Left lung (tissue), 10 donors: Measurements from ENCODE around the gene FHIT. TPM values are rescaled to one million over a fixed set of nuclear protein-coding genes. Genes with fewer than 3 reads are reported as not detected.
A peak's percentile ranks its signal among the peaks of the same experiment; 100 is the strongest.

Source experiments
- ATAC-seq: fragments of 200-7000 bp; cut with Tn5 transposase; one replicate; pipeline ENCODE4 v1.9.1; 2020; ENCODE audit warnings: moderate library complexity
- DNase-seq, 4 donors: peaks; one replicate each; pipeline ENCODE4 v3.0.0-alpha.2; 2013 to 2020
- H3K27ac ChIP-seq, 2 donors: fragments of 200-600 bp; sonication (generic) in 1 of 2; one replicate each; pipeline versions ENCODE4 v1.5.0 to v1.8.0; 2020 to 2021
- H3K27me3 ChIP-seq, 2 donors: fragments of 200-600 bp; sonication (generic) in 1 of 2; one replicate each; pipeline versions ENCODE4 v1.5.0 to v1.8.0; 2020 to 2021
- H3K36me3 ChIP-seq, 2 donors: fragments of 200-600 bp; sonication (generic) in 1 of 2; one replicate each; pipeline versions ENCODE4 v1.5.0 to v1.8.0; 2020 to 2021
- H3K4me1 ChIP-seq, 2 donors: fragments of 200-600 bp; one replicate each; pipeline ENCODE4 v1.8.0; 2021
- H3K4me3 ChIP-seq, 2 donors: fragments of 200-600 bp; sonication (generic) in 1 of 2; one replicate each; pipeline versions ENCODE4 v1.5.0 to v1.8.0; 2020 to 2021; ENCODE audit warnings: mild to moderate bottlenecking in 1 of 2
- H3K9me3 ChIP-seq, 2 donors: fragments of 200-600 bp; sonication (generic) in 1 of 2; one replicate each; pipeline versions ENCODE4 v1.5.0 to v1.8.0; 2020 to 2021
- CTCF ChIP-seq, 2 donors: fragments of 200-600 bp; sonication (generic) in 1 of 2; IDR thresholded peaks; one replicate each; pipeline versions ENCODE4 v1.5.0 to v1.8.0; 2021; ENCODE audit warnings: antibody characterized with exemption in 2 of 2
- intact Hi-C, 2 donors: fragments of 100-400 bp; cut with DNase I; formaldehyde crosslinking; loops; one replicate each; pipeline versions ENCODE4 v1.11.2 to v1.14.2; 2022
- polyA plus RNA-seq, 6 donors: library from polyadenylated mRNA; unstranded; fragments of 120-200 nt; gene quantifications; one replicate each; pipeline ENCODE4 v1.2.1, GENCODE V29; 2013; ENCODE audit not compliant: insufficient read length in 6 of 6
- total RNA-seq, 2 donors: library from RNA; stranded (reverse); fragmentation: NEBNext Ultra II Directional; extraction: Animal tissue kit (Norgen Biotek cat#: 25700); gene quantifications; one replicate each; pipeline ENCODE4 v1.2.1, GENCODE V29; 2021
- donor health status: DM: no; HTN: yes; CAD: no.
- donor health status: DM: no; HTN: no; CAD: no.

Gene FHIT
- total and polyA plus RNA-seq, 8 donors, result 8.5 to 16.3 (median 9.7) TPM

GRCh38 chr3:60517134-60517533 lies 734.1 kb downstream of the FHIT start:
- Histone ChIP-seq H3K4me3 (no peak overlapping the region), H3K9me3 (no peaks in the 10 kb centered on the region), H3K27me3 (no peaks in the 10 kb centered on the region), H3K36me3 (no peaks in the 10 kb centered on the region), H3K4me1 (no peaks in the 10 kb centered on the region), H3K27ac (no peak overlapping the region)
- DNase-seq (no peak), ATAC-seq (no peak)
- intact Hi-C loops, result no loop called here
- TF ChIP-seq CTCF (IDR thresholded peaks at IDR 0.05), result no peak

- no peak overlapping the region for H3K27ac ChIP-seq
- H3K9me3 ChIP-seq, result no peaks in the 10 kb centered on the region
- intact Hi-C loops, result no loop called here
- no peak for TF ChIP-seq CTCF (IDR thresholded peaks at IDR 0.05)
- H3K27me3 ChIP-seq, result no peaks in the 10 kb centered on the region
- peak in 1 of 4 donors; percentile 8 for DNase-seq
- no peaks in the 10 kb centered on the region for H3K4me1 ChIP-seq
- no peak for ATAC-seq
- no peak overlapping the region for H3K4me3 ChIP-seq
- no peaks in the 10 kb centered on the region for H3K36me3 ChIP-seq
Observed at GRCh38 chr3:60514866-60515265, 736.4 kb downstream of the FHIT start.

DNA sequence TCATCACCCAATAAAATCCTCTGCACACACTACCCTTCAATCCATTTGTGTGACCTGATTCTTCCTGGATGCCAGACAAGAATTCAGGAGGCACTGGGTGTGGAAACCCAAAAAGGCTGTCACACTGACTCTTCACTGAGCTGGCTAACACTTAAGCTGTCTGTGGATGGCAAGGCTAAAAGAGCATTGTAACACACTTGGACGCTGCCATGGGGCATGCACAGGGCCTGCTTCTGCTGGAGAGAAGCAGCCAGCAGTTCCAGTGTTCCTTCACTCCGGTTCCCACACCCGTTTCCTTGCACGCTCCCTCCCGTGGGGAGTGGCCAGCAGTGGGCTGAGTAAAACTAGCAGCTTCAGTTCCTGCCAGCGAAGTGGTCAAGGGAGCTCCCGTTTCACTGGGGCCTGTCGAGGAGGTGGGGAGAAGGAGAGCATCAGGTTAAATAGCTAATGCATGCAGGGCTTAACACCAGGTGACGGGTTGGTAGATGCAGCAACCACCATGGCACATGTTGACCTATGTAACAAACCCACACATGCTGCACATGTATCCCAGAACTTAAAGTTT lies 737.1 kb downstream of the FHIT start:
- no peaks in the 10 kb centered on the region for H3K27me3 ChIP-seq
- H3K9me3 ChIP-seq, result no peaks in the 10 kb centered on the region
- intact Hi-C loops, result no loop called here
- no peaks in the 10 kb centered on the region for H3K4me1 ChIP-seq
- ATAC-seq, result no peak
- no peak for DNase-seq
- no peak overlapping the region for H3K4me3 ChIP-seq
- no peak for TF ChIP-seq CTCF (IDR thresholded peaks at IDR 0.05)
- no peaks in the 10 kb centered on the region for H3K36me3 ChIP-seq
- H3K27ac ChIP-seq, result no peak overlapping the region

- no peak for TF ChIP-seq CTCF (IDR thresholded peaks at IDR 0.05)
- intact Hi-C loops, result no loop called here
- no peak for ATAC-seq
- Histone ChIP-seq H3K4me3 (no peak overlapping the region), H3K27ac (no peak overlapping the region), H3K27me3 (no peaks in the 10 kb centered on the region), H3K36me3 (no peaks in the 10 kb centered on the region), H3K9me3 (no peaks in the 10 kb centered on the region), H3K4me1 (no peaks in the 10 kb centered on the region)
- no peak for DNase-seq
Observed at GRCh38 chr3:60513241-60513640, 738.0 kb downstream of the FHIT start.

- Histone ChIP-seq H3K4me3 (no peak overlapping the region), H3K27me3 (no peaks in the 10 kb centered on the region), H3K4me1 (no peaks in the 10 kb centered on the region), H3K36me3 (no peaks in the 10 kb centered on the region), H3K27ac (no peak overlapping the region), H3K9me3 (no peaks in the 10 kb centered on the region)
- intact Hi-C loops, result no loop called here
- ATAC-seq (no peak), DNase-seq (no peak)
- TF ChIP-seq CTCF (IDR thresholded peaks at IDR 0.05), result no peak
Observed at GRCh38 chr3:60512506-60512905, 738.7 kb downstream of the FHIT start.
